HL-60 (cell line): ENCODE results near the gene METRN.

Experiments
- DNase-seq, 2 experiments: peaks; one replicate each; pipeline ENCODE4 v3.0.0-alpha.2; 2010 to 2020; ENCODE audit warnings: low read depth in 1 of 2, low spot score in 1 of 2
- H3K27ac ChIP-seq: fragments of 250-450 bp; sonication (Bioruptor Pico); replicated peaks from 2 replicates; pipeline ENCODE4 v1.5.1; 2020; ENCODE audit warnings: mild to moderate bottlenecking, moderate library complexity
- H3K27me3 ChIP-seq: fragments of 250-450 bp; sonication (Bioruptor Pico); 2 replicates; pipeline ENCODE4 v1.5.1; 2021; ENCODE audit warnings: mild to moderate bottlenecking, moderate library complexity; ENCODE audit not compliant: insufficient read depth, poor library complexity, severe bottlenecking
- H3K4me3 ChIP-seq: replicated peaks from 2 replicates; pipeline ENCODE4 v1.5.1; 2011; ENCODE audit warnings: mild to moderate bottlenecking, control low read depth, low read length; ENCODE audit not compliant: insufficient read depth
- GABPA ChIP-seq: IDR thresholded peaks from 2 replicates; pipeline ENCODE4 v1.6.1; 2012; ENCODE audit warnings: low read depth
- POLR2AphosphoS5 ChIP-seq: IDR thresholded peaks from 2 replicates; pipeline ENCODE4 v1.6.1; 2012; ENCODE audit warnings: low read depth
- SPI1 ChIP-seq: IDR thresholded peaks from 2 replicates; pipeline ENCODE4 v1.6.1; 2012; ENCODE audit warnings: low read depth, mild to moderate bottlenecking, borderline replicate concordance
- TF ChIP-seq, protein P1 (sequence below): IDR thresholded peaks from 2 replicates; pipeline ENCODE4 v1.6.1; 2012; ENCODE audit warnings: low read depth; ENCODE audit not compliant: insufficient replicate concordance
- TF ChIP-seq, protein P2 (sequence below): IDR thresholded peaks from one replicate; pipeline ENCODE4 v1.5.1; 2011; ENCODE audit warnings: low read length, control low read depth, inconsistent platforms; ENCODE audit not compliant: insufficient read depth

METRN gene

DNA sequence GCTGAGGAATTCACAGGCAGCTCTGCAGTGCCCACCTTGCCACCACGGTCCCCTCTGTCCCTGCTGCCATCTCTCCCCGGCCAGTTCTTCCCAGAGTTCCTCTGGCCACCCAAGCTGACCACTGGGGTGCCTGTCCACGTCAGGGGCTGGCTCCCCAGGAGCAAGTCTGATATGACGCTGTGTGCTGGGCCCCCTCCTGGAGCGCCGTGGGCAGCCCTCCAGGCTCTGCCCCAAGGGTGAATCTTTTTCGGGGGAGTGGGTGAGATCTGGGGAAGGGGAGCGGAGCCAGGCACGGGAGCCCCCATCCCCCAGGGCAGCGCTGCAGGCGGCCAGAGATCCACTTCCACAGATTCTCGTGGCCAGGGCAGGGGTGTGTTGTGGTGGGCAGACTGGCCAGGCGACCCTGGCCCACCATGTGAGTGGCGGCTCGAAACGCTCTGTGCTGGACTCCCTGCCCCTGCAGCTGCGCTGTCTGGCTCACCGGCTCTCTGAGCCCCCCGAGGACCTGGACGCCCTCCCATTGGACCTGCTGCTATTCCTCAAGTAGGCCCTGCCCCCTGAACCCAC lies 49.3 kb downstream of the METRN start:
- Histone ChIP-seq H3K27ac (no peak overlapping the region), H3K27me3 (no peaks in the 10 kb centered on the region), H3K4me3 (no peak overlapping the region)
- DNase-seq = no peak
- TF ChIP-seq GABPA = no peak

DNA sequence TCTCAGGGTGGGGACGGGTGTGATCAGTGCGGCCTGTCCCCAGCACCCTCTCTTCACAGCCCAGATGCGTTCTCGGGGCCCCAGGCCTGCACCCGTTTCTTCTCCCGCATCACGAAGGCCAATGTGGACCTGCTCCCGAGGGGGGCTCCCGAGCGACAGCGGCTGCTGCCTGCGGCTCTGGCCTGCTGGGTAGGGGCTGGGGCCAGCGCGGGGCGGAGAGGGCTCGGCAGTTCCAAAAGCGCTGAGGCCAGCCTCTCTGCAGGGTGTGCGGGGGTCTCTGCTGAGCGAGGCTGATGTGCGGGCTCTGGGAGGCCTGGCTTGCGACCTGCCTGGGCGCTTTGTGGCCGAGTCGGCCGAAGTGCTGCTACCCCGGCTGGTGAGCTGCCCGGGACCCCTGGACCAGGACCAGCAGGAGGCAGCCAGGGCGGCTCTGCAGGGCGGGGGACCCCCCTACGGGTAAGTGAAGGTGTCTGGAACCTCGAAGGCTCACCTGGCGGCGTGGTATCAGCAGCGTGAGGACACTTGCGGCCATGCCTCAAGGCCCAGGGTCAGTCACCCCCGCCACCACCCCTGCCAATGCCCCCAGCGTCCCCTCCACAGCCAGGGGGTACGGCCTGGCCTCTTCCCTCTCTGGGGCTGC lies 50.0 kb downstream of the METRN start:
- DNase-seq = no peak
- H3K4me3 ChIP-seq = no peak overlapping the region
- no peaks in the 10 kb centered on the region for H3K27me3 ChIP-seq
- H3K27ac ChIP-seq = no peak overlapping the region
- TF ChIP-seq, protein P1, sequence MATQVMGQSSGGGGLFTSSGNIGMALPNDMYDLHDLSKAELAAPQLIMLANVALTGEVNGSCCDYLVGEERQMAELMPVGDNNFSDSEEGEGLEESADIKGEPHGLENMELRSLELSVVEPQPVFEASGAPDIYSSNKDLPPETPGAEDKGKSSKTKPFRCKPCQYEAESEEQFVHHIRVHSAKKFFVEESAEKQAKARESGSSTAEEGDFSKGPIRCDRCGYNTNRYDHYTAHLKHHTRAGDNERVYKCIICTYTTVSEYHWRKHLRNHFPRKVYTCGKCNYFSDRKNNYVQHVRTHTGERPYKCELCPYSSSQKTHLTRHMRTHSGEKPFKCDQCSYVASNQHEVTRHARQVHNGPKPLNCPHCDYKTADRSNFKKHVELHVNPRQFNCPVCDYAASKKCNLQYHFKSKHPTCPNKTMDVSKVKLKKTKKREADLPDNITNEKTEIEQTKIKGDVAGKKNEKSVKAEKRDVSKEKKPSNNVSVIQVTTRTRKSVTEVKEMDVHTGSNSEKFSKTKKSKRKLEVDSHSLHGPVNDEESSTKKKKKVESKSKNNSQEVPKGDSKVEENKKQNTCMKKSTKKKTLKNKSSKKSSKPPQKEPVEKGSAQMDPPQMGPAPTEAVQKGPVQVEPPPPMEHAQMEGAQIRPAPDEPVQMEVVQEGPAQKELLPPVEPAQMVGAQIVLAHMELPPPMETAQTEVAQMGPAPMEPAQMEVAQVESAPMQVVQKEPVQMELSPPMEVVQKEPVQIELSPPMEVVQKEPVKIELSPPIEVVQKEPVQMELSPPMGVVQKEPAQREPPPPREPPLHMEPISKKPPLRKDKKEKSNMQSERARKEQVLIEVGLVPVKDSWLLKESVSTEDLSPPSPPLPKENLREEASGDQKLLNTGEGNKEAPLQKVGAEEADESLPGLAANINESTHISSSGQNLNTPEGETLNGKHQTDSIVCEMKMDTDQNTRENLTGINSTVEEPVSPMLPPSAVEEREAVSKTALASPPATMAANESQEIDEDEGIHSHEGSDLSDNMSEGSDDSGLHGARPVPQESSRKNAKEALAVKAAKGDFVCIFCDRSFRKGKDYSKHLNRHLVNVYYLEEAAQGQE = no peak
- TF ChIP-seq GABPA = no peak
- TF ChIP-seq, protein P2, sequence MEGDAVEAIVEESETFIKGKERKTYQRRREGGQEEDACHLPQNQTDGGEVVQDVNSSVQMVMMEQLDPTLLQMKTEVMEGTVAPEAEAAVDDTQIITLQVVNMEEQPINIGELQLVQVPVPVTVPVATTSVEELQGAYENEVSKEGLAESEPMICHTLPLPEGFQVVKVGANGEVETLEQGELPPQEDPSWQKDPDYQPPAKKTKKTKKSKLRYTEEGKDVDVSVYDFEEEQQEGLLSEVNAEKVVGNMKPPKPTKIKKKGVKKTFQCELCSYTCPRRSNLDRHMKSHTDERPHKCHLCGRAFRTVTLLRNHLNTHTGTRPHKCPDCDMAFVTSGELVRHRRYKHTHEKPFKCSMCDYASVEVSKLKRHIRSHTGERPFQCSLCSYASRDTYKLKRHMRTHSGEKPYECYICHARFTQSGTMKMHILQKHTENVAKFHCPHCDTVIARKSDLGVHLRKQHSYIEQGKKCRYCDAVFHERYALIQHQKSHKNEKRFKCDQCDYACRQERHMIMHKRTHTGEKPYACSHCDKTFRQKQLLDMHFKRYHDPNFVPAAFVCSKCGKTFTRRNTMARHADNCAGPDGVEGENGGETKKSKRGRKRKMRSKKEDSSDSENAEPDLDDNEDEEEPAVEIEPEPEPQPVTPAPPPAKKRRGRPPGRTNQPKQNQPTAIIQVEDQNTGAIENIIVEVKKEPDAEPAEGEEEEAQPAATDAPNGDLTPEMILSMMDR = no peak
- TF ChIP-seq POLR2AphosphoS5 = no peak
- no peak for TF ChIP-seq SPI1

DNA sequence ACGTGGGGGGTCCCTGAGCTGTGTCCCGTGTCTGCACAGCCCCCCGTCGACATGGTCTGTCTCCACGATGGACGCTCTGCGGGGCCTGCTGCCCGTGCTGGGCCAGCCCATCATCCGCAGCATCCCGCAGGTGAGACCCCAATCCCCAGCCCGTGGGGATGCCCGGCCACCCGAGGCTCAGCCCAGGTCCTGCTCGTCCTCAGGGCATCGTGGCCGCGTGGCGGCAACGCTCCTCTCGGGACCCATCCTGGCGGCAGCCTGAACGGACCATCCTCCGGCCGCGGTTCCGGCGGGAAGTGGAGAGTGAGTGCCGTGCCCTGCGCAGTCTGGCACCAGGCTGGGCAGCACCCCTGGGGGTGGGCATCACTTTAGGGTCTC lies 50.6 kb downstream of the METRN start:
- Histone ChIP-seq H3K27me3 (no peaks in the 10 kb centered on the region), H3K27ac (no peak overlapping the region), H3K4me3 (no peak overlapping the region)
- DNase-seq = no peak
- no peak for TF ChIP-seq POLR2AphosphoS5
- TF ChIP-seq, protein P1 = no peak
- no peak for TF ChIP-seq SPI1
- no peak for TF ChIP-seq GABPA
- TF ChIP-seq, protein P2 = no peak

DNA sequence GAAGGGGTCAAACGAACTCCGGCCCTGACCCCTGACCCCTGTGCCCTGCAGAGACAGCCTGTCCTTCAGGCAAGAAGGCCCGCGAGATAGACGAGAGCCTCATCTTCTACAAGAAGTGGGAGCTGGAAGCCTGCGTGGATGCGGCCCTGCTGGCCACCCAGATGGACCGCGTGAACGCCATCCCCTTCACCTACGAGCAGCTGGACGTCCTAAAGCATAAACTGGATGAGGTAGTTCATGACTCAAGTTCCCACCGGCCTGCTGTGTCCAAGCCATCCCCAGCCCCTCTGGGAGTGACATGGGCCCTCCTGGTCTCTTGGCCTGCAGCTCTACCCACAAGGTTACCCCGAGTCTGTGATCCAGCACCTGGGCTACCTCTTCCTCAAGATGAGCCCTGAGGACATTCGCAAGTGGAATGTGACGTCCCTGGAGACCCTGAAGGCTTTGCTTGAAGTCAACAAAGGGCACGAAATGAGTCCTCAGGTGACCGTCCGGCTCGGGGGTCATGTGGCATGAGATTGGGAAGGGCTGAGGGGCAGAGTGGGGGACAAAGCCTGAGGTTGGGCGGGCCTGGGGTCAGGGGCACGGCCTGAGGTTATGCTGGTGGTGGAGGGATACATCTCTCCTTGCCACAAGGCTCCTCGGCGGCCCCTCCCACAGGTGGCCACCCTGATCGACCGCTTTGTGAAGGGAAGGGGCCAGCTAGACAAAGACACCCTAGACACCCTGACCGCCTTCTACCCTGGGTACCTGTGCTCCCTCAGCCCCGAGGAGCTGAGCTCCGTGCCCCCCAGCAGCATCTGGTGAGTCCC lies 51.3 kb downstream of the METRN start:
- Histone ChIP-seq H3K27me3 (no peaks in the 10 kb centered on the region), H3K27ac (no peak overlapping the region), H3K4me3 (no peak overlapping the region)
- TF ChIP-seq POLR2AphosphoS5 (no peak), GABPA (no peak), SPI1 (no peak)
- TF ChIP-seq, protein P1 = no peak
- TF ChIP-seq, protein P2 = no peak
- DNase-seq = no peak
